Cardiac ventricle fibroblast (primary cell): ENCODE results near the gene PCP4L1. TPM values are rescaled to one million over a fixed set of nuclear protein-coding genes. Genes with fewer than 3 reads are reported as not detected.

Source experiments
- total RNA-seq: library from RNA; depleted of rRNA; stranded (reverse); fragments of >200 nt; gene quantifications from 2 replicates; pipeline ENCODE4 v1.2.3, GENCODE V29; 2015

The PCP4L1 gene
- total RNA-seq, result not detected in 2 replicates

GRCh38 chr1:161258439-161259344, at the start of gene PCP4L1:
Gene PCP4L1, plus strand, starts transcription at chr1:161258745. Its CDS starts 230 bp downstream, at chr1:161258975.

GRCh38 chr1:161215076-161215475, 43.5 kb upstream of the PCP4L1 start, which contains the start of gene FCER1G:
Gene FCER1G, plus strand, starts transcription at chr1:161215295. Its CDS starts 27 bp downstream, at chr1:161215322.

DNA sequence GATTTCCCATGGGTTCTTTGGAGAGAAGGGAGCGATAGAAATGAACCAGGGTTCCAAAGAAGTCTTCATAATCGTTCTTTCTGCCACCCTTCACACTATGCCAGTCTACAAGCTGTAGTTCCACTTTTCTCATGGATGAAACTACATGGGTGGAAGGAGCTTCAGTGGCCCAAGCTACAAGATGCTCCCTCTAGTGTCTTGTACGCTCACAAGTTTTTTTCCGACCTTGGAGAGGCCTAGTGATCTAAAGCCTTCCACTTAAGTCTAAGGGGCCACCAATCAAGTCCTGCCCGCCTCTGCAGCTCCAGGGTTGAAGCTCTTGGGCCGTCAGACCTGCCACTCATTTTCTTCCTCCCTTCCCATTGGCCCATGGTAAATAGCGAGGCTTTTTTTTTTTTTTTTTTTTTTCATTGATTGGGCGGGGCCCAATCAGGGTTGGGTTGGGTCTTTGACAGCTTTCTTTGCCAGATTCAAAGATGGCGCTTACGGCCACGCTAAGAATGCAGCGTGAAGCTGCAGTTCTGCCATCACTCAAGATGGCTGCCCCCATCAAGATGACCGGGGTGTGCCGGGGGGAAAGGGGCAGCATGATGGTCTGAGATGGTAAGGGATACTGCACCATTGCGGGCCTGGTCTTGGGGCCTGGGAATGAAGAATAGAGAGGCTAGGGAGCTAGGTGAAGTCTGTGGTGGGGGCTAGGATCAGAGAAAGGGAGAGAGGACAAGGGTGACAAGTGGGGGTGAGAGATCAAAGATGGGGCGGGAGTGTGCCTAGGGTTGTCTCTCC, 32.8 kb upstream of the PCP4L1 start, which contains the start of gene TOMM40L:
TSS of gene TOMM40L (plus strand) at position 527 of the 786 bp plus-strand sequence. CDS start 430 bp downstream, outside the sequence.

DNA sequence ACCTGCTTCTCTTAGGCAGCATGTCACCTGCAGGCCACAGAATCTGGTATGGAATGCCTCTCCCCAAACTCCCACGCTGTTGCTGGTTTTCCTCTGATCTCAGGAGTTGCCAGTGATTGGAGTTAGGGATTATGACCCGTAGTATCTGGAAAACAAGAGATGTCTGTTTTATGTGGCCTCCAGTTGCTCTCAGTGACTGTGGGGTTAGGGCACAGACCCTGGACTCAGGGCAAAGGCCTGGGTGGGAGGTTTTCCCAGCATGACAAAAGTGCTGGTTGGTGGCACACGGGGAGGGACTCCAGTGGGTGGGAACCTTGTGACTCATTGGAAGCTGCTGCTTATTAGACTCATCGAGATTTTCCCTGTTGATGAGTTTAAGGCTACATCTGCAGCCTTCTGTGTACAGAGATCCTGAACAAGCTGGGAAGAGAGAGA, 20.5 kb upstream of the PCP4L1 start, which contains the start of gene NR1I3:
TSS of gene NR1I3 (minus strand) at position 165 of the 435 bp plus-strand sequence. CDS start 1,638 bp downstream, outside the sequence.

DNA sequence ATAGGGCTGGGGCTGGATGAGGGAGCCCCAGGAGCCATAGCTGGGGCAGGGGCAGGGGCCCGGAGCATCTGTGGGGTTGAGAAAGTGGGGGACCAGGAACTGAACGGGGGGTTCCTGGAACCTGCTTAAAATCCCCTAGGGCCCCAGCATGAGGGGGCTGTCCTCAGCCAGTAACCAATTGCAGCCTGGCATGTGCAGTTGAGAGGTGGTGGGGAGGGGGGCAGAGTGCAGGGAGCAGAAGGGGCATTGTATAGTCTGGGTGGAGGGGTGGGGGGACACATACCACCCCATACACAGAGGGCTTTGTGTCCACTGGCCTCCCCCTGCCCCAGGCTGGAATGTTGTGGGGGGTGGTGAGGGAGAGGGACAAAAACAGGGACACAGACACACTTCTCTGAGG, 51.3 kb downstream of the PCP4L1 start, which contains the start of gene MPZ:
TSS of gene MPZ (minus strand) at position 101 of the 400 bp plus-strand sequence. CDS start at position 38, 63 bp downstream.

DNA sequence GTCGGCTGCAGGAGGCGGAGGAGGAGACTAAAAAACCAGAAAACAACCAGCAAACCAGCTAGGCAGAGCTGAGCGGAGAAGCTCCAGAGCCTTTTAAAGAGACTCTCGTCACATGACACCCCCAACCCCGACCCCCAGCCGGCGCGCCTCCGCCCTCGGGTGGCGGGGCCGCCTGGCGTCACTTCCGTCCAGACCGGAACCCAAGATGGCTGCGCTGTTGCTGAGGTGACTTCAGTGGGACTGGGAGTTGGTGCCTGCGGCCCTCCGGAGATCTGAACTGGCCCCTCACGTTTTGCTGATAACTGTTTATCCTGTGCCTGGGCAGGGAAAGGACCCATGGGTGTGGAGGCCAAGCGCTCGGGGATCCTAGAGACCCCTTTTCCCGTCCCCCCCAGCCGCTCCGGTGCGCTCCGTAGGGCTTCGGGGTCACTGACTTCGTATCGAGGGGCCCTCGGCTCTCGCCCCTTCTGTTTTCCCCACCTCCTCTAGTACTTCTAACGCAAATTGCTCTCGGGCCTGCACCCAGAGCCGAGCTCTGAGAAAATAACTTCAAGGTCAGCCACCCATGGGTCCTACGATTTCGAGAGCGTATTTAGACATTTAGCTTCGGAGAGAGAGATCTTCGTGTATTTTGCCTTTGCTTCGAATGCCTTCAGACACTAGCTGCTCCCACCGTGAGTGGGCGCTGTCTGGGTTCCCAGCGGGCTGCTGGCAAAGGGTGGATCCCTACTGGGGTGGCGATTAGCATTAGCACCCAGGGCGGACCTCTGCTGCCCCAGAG, 55.8 kb downstream of the PCP4L1 start, which contains the start of gene SDHC:
TSS of gene SDHC (plus strand) at position 181 of the 781 bp plus-strand sequence. CDS start at position 206, 25 bp downstream.

Other genes starting within 250 kb of the PCP4L1 start
- 4.1 and 10.9 TPM in 2 replicates for gene F11R, start 237.6 kb upstream of the PCP4L1 start, total RNA-seq
- 14.5 and 21.0 TPM in 2 replicates for gene TSTD1, start 219.8 kb upstream of the PCP4L1 start, total RNA-seq
- 25.1 and 30.8 TPM in 2 replicates for gene USF1, start 212.8 kb upstream of the PCP4L1 start, total RNA-seq
- gene ARHGAP30, start 188.9 kb upstream of the PCP4L1 start, total RNA-seq, result not detected in 2 replicates
- 0.10 TPM in 1 of 2 replicates, not detected in the other for gene NECTIN4, start 169.2 kb upstream of the PCP4L1 start, total RNA-seq
- 2.0 and 2.6 TPM in 2 replicates for gene KLHDC9, start 160.4 kb upstream of the PCP4L1 start, total RNA-seq
- 34.9 and 36.8 TPM in 2 replicates for gene PFDN2, start 140.7 kb upstream of the PCP4L1 start, total RNA-seq
- gene NIT1, start 140.6 kb upstream of the PCP4L1 start, total RNA-seq, result 12.6 and 18.6 TPM in 2 replicates
- 26.5 and 28.1 TPM in 2 replicates for gene DEDD, start 126.1 kb upstream of the PCP4L1 start, total RNA-seq
- 79.6 and 90.7 TPM in 2 replicates for gene UFC1, start 104.8 kb upstream of the PCP4L1 start, total RNA-seq
- gene USP21, start 99.2 kb upstream of the PCP4L1 start, total RNA-seq, result 11.8 and 16.2 TPM in 2 replicates
- 6.2 and 7.9 TPM in 2 replicates for gene PPOX, start 92.3 kb upstream of the PCP4L1 start, total RNA-seq
- 17.4 and 22.2 TPM in 2 replicates for gene B4GALT3, start 81.2 kb upstream of the PCP4L1 start, total RNA-seq
- gene ADAMTS4, start 59.7 kb upstream of the PCP4L1 start, total RNA-seq, result 2.2 and 3.6 TPM in 2 replicates
- 73.1 and 95.8 TPM in 2 replicates for gene NDUFS2, start 56.4 kb upstream of the PCP4L1 start, total RNA-seq
- not detected in 2 replicates for gene FCER1G, start 43.5 kb upstream of the PCP4L1 start, total RNA-seq
- gene APOA2, start 35.1 kb upstream of the PCP4L1 start, total RNA-seq, result not detected in 2 replicates
- gene TOMM40L, start 32.7 kb upstream of the PCP4L1 start, total RNA-seq, result 2.7 and 5.8 TPM in 2 replicates
- not detected in 2 replicates for gene NR1I3, start 20.5 kb upstream of the PCP4L1 start, total RNA-seq
- 0.44 and 0.50 TPM in 2 replicates for gene MPZ, start 51.2 kb downstream of the PCP4L1 start, total RNA-seq
- 133 and 154 TPM in 2 replicates for gene SDHC, start 55.6 kb downstream of the PCP4L1 start, total RNA-seq
- gene CFAP126, start 109.1 kb downstream of the PCP4L1 start, total RNA-seq, result not detected in 2 replicates
- not detected in 2 replicates for gene FCGR2A, start 246.7 kb downstream of the PCP4L1 start, total RNA-seq